ENCODE data around the gene RRAD. TPM values are rescaled to one million over a fixed set of nuclear protein-coding genes. Genes with fewer than 3 reads are reported as not detected.

The RRAD gene
- total RNA-seq, 1 experiment from 2014 or later = 0.19 TPM

DNA sequence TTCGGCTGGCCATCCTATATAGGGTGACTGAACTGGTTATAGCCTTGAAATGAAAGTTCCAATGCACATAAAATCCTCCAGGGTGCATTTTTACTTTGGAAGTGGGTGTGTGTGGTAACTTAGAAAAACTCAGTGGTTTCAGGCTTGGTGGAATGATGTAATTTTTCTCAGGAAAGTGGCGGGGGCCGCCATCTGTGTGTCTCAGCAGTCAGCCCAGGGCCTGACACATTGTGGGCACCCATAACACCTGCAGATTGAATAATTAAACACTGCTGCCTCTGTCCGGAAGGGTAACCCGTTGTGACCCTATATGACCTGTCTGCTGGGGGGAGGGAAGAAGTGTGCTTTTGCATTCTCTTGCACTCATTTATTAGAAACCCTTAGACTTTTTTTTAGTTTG is 47.3 kb downstream of the RRAD start:
- no peak for DNase-seq (ENCODE audit: low spot score)
- Histone ChIP-seq H3K36me3 (ENCODE audit: insufficient read depth, low read length, poor library complexity, severe bottlenecking) (no peaks in the 10 kb centered on the region), H3K4me1 (ENCODE audit: insufficient read depth, low read length, poor library complexity, severe bottlenecking) (peaks cover 6% of the 10 kb centered on the region), H3K27ac (ENCODE audit: low read depth, low read length, poor library complexity, severe bottlenecking) (no peak overlapping the region), H3K4me3 (ENCODE audit: low read depth, low read length, poor library complexity, severe bottlenecking) (no peak overlapping the region), H3K27me3 (replicated peaks; ENCODE audit: insufficient read depth, low read depth, low read length, poor library complexity) (no peaks in the 10 kb centered on the region), H3K9me3 (ENCODE audit: low read depth, low read length, poor library complexity, severe bottlenecking) (no peaks in the 10 kb centered on the region)
- TF ChIP-seq, protein P1, sequence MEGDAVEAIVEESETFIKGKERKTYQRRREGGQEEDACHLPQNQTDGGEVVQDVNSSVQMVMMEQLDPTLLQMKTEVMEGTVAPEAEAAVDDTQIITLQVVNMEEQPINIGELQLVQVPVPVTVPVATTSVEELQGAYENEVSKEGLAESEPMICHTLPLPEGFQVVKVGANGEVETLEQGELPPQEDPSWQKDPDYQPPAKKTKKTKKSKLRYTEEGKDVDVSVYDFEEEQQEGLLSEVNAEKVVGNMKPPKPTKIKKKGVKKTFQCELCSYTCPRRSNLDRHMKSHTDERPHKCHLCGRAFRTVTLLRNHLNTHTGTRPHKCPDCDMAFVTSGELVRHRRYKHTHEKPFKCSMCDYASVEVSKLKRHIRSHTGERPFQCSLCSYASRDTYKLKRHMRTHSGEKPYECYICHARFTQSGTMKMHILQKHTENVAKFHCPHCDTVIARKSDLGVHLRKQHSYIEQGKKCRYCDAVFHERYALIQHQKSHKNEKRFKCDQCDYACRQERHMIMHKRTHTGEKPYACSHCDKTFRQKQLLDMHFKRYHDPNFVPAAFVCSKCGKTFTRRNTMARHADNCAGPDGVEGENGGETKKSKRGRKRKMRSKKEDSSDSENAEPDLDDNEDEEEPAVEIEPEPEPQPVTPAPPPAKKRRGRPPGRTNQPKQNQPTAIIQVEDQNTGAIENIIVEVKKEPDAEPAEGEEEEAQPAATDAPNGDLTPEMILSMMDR (conservative IDR thresholded peaks at IDR 0.05; ENCODE audit: low read depth, low read length) = no peak
- TF ChIP-seq EZH2 (IDR thresholded peaks at IDR 0.05; ENCODE audit: borderline replicate concordance, low read depth, low read length, poor library complexity, severe bottlenecking) = no peak
- ChIA-PET CTCF (no interaction called here), POLR2A (ENCODE audit: low non-redundant PET) (no interaction called here)
- BruUV-seq (replicated peaks) = no TSS peak
- intact Hi-C loops (cut with micrococcal nuclease; ENCODE audit: unreplicated experiment) = no loop called here

DNA sequence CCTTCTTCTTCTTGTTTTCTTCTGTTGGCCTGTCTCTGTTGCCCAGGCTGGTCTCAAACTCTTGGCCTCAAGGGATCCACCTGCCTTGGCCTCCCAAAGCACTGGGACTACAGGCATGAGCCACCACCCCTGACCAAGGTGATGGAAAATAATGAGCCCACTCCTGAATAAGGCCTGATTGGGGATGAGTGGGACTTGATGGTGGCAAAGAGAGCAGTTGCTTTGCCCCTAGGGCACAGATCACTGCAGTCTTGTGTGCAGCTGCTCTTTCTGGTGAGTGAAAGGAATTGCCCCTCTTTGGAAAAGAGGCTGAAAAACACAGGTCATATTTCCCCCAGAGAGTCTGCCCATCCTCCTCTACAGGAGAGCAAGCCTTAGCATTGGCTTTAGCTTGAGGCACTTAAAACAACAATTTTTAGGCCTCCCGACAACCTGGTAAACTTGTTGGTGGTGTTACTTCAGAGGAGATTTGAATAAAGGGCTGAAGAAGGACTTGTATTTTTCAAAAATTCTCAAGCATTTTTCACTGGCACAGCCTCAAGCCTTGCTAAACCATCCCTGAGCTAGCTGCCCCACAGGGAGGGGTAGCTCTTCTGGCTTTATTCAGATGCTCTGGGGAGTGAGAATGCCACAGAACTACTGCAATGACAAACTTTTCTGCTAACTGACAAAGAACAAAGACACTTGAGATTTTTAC is 51.1 kb downstream of the RRAD start:
- Histone ChIP-seq H3K27me3 (replicated peaks; ENCODE audit: insufficient read depth, low read depth, low read length, poor library complexity) (no peaks in the 10 kb centered on the region), H3K4me3 (ENCODE audit: low read depth, low read length, poor library complexity, severe bottlenecking) (no peak overlapping the region), H3K9me3 (ENCODE audit: low read depth, low read length, poor library complexity, severe bottlenecking) (no peaks in the 10 kb centered on the region), H3K36me3 (ENCODE audit: insufficient read depth, low read length, poor library complexity, severe bottlenecking) (no peaks in the 10 kb centered on the region), H3K27ac (ENCODE audit: low read depth, low read length, poor library complexity, severe bottlenecking) (peak overlapping the region; percentile 40), H3K4me1 (ENCODE audit: insufficient read depth, low read length, poor library complexity, severe bottlenecking) (peaks cover 3% of the 10 kb centered on the region)
- CTCF ChIA-PET = interaction anchor here (1.2 kb wide), 1 partner anchor 44 kb away, joined by 3 read pairs; the partner anchor contains the start of gene NAE1
- intact Hi-C loops (cut with micrococcal nuclease; ENCODE audit: unreplicated experiment) = no loop called here
- no peak for DNase-seq (ENCODE audit: low spot score)
- TF ChIP-seq, protein P1 (conservative IDR thresholded peaks at IDR 0.05; ENCODE audit: low read depth, low read length) = no peak
- TF ChIP-seq EZH2 (IDR thresholded peaks at IDR 0.05; ENCODE audit: borderline replicate concordance, low read depth, low read length, poor library complexity, severe bottlenecking) = no peak
- BruUV-seq (replicated peaks) = no TSS peak
- POLR2A ChIA-PET (ENCODE audit: low non-redundant PET) = no interaction called here

DNA sequence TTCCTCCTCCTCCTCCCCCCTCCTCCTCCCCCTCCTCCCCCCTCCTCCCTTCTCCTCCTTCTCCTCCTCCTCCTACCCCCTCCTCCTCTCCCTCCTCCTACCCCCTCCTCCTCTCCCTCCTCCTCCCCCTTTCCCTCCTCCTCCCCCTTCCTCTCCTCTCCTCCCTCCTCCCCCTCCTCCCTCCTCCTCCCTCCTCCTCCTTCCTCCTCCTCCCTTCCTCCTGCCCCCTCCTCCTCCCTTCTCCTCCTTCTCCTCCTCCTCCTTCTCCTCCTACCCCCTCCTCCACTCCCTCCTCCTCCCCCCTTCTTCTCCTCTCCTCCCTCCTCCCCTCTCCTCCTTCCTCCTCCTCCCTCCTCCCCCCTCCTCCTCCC is 51.7 kb downstream of the RRAD start:
- H3K4me3 ChIP-seq (ENCODE audit: low read depth, low read length, poor library complexity, severe bottlenecking) = no peak overlapping the region
- peaks cover 3% of the 10 kb centered on the region for H3K4me1 ChIP-seq (ENCODE audit: insufficient read depth, low read length, poor library complexity, severe bottlenecking)
- DNase-seq (ENCODE audit: low spot score) = no peak
- H3K27me3 ChIP-seq (replicated peaks; ENCODE audit: insufficient read depth, low read depth, low read length, poor library complexity) = no peaks in the 10 kb centered on the region
- no peak overlapping the region for H3K27ac ChIP-seq (ENCODE audit: low read depth, low read length, poor library complexity, severe bottlenecking)
- ChIA-PET CTCF (interaction anchor here (0.6 to 1.5 kb wide), 6 partner anchors 8 to 465 kb away, joined by 3 to 12 read pairs (median 6); partner anchors contain the start of gene NAE1), POLR2A (ENCODE audit: low non-redundant PET) (interaction anchor here (1.0 kb wide), 1 partner anchor 43 kb away, joined by 3 read pairs; the partner anchor contains the start of gene NAE1)
- no TSS peak for BruUV-seq (replicated peaks)
- intact Hi-C loops (cut with micrococcal nuclease; ENCODE audit: unreplicated experiment) = no loop called here
- no peaks in the 10 kb centered on the region for H3K36me3 ChIP-seq (ENCODE audit: insufficient read depth, low read length, poor library complexity, severe bottlenecking)
- TF ChIP-seq, protein P1 (conservative IDR thresholded peaks at IDR 0.05; ENCODE audit: low read depth, low read length) = no peak
- TF ChIP-seq EZH2 (IDR thresholded peaks at IDR 0.05; ENCODE audit: borderline replicate concordance, low read depth, low read length, poor library complexity, severe bottlenecking) = no peak
- no peaks in the 10 kb centered on the region for H3K9me3 ChIP-seq (ENCODE audit: low read depth, low read length, poor library complexity, severe bottlenecking)
